ENCODE measurements around the gene CEP41.
A peak's percentile ranks its signal among the peaks of the same experiment; 100 is the strongest.

The CEP41 gene

DNA sequence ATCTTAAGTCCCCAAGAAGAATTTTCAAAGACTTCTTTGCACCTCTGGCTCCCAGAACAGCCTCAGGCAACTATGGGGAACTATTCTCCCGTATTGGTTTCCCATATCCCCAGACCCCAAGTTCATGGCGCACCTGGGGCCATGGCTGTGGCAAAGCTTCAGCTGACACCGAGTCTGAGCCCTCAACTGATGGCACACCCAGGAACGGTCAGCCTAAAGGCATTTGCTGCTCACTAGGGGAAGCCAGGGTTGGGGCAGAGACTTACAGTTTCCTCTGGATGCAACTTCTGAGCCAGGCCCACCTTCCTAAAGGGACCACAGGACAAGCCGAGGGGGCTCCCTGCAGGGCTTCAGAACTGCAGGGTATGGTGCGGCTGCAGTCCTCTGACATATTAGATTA lies 74.3 kb downstream of the CEP41 start:
- DNase-seq = no peak

DNA sequence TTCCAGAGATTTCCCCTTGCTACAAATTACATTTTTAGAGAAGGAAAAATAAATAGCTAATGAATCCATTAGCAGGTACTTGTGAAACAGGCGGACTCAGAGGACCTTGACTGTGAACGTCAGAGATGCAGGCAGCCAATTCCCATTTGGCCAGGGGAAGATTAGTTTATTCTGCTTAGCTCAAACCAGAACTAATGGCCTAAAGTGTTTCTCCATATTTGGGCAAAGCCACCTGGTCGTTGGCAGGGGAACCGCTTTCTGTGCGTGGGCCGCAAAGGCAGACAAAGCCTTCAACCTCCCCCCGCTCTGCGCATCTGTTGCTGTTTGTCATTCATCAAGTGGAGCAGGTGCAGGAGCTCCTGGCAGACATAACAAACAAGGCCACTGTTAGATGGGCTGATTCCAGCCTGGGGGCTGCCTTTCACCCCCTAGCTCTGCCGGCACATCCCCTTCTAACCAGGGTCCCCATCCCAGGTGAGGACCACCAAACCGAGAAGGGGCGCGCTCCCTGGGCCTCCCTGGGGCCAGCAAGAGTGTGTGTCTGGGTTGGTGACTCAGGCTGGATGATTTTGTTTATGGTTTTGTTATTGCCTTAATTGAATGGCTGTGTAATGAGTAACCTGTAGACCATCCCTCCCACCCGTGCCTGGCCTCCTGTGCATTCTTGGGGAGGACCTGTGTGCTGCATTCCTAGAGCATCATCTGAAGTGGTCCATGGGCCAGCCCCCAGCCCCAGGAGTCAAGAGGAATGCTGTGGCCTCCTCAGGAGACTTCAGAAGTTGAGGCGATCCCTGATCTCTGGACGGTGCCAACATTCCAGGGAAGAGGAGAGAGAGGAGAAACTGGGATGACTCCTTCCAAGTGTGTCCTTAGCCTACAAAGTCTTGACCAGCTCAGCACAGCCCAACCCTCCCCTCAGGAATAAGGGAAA lies 75.0 kb downstream of the CEP41 start:
- no peak for DNase-seq

DNA sequence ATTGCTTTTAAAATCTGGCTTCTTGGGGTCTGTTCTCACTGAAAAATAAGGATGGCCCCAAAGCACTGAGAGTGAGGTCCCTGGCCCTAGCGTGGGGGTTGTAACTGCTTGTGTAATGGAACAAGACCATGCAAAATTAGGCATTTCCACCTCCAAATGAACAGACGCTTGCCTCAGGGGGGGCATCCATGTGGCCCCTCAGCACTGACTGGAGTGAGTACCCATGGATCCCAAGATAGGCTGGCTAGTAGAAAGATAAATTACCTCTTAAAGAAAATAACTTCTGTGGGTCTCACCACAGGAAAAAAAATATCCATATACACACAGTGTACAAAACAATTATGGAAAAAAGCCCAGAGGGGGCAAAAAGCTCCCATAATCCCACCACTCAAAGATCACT lies 75.7 kb downstream of the CEP41 start:
- no peak for DNase-seq

DNA sequence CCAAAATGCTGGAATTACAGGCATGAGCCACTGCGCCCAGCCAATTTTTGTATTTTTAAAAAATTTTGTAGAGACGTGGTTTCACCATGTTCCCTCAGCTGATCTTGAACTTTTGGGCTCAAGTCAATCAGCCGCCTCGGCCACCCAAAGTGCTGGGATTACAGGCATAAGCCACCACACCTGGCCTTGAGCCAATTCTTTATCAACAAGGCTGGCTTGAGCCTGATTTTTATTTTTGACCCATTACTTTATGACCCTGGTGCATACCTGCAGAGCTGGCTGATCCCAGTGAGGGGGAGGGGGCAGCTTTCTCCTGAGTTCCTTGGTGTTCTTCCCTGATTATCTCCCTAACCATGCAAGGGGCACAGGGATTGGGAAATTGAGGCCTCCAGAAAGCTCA lies 76.4 kb downstream of the CEP41 start:
- no peak for DNase-seq

DNA sequence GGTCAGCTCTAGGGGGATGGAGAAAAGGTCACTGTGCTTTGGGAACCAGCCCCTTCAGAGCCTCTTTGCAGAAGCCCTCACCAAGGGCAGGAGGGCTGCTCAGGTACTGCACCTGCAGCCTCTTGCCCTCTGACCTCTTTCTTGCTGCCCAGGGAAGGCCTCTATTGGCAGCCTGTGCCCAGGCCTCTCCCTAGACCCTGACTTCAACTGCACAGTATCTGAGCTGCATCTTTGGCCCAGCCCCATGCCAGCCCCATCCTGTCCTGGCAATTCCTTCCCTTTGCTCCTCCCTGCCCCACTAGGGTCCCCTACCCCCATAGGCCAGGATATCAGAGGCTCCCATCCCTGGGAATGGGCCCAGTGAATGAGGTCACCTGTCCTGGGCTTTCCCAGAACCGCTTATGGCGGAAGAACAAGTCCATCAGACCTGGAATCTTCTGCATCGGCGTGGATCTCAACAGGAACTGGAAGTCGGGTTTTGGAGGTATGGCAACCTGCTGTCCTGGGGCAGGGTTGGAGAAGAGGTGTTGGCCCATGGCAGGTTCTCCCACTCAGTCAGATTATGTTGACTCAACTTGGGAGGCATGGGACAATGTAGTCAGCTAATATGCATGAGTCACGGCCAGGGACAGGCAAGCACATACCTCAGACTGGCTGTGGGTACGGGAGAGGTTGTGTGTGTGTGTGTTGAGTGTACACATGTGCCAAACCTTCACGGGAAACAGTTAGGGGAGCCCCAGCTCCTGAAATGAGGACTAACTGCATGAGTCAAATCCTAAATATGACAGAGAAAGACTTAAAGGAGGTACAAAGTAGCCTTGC lies 77.6 kb downstream of the CEP41 start:
- peak; percentile 13 for DNase-seq

DNA sequence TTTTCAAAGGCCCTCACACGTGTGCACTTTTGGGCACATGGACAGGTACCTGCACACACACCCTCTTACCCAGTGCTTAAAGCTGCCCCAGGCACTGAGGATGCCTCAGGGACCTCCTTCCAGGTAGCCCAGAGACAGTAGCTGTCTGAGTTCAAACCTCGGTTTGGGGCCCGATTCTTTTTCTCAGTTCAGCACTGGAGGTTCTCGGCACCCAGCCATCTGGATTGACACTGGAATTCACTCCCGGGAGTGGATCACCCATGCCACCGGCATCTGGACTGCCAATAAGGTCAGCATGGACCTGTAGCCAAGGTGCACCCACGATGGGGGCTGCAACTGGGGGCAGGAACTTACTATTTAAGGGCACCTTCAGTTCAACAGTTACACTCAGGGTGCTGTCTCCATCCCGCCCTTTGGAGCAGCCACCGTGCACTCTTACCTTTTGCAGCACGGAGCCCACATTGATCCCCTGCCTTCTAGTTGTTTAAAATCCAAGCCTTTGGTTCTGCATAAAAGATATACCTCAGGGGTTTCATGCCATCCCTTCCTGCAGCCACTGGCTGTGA lies 78.5 kb downstream of the CEP41 start:
- DNase-seq = no peak

DNA sequence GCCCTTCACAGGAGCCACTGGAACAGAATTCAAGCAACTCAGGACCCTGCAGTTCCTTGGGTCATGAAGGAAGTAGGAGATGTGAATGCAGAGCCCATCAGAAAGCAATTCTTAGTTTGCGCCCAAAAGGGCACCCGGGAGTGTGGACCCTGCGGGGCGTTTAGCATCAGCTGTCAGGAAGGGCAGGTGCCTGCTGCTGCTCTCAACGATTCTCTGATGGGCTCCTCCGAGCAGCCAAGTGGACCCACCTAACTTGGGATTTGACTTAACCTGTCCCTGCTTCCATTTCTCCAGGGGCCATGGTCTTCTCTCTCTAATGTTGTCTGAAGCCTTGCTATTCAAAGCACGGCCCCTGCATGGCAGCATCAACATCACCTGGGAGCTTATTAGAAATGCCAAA lies 79.1 kb downstream of the CEP41 start:
- no peak for DNase-seq

DNA sequence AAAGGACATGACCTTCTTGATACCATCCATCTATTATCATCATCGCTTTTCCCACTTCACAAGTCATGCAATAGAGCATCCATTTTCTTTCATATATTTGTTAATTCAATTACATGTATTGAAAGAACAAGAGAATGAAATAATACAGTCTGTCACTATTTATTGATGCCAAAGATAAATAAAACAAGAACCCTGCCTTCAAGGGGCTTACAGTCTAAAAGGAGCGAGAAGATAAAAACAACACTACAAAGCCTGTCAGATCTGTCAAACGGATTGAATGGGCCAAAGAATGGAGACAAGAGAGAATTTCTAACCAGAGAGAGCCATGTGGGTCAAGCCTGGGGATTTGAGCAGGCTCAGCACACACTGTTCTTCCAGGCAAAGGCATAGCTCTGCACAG lies 80.3 kb downstream of the CEP41 start:
- DNase-seq = no peak

DNA sequence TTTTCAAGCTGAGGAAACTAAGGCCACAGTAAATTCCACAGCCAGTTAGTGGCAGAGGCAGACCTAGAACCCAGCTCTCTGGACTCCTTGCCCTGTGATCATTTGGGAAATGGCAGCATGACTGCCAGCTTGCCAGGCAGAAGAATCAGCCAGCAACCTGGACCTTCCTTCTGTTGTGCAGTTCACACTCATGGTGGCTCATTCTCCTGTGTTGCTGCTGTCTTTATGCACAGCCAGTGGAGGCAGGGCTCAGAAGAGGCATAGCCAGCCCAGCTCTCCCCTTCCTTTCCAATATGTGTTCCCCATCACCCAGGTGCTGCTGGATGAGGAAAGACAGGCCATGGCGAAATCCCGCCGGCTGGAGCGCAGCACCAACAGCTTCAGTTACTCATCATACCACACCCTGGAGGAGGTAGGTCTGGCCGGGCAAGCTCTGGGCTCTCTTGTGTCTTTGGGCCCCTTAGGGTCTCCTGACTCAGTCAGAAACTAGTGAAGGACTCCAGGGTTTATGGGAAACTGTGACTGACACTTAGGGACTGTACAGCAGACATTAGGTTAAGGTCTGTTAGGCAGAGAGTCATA lies 81.4 kb downstream of the CEP41 start:
- no peak for DNase-seq

DNA sequence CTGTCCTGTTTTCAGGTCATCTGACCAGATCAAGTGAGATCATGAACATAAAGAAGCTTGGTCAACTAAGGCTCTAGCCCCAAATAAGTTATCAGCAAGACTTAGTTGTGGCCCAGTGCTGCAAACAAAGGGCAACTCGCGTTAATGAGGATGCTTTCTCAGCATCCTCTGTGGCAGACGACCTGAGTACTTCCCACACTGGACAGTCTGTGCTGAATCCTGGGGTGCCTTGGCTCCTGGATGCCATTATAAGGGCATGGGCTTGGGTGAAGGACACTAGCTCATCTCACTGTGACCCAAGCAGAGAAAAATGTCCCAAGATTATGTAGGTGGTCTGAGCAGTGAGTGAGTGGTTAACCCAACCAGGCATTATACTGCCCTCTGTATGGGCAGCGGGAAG lies 82.3 kb downstream of the CEP41 start:
- no peak for DNase-seq

DNA sequence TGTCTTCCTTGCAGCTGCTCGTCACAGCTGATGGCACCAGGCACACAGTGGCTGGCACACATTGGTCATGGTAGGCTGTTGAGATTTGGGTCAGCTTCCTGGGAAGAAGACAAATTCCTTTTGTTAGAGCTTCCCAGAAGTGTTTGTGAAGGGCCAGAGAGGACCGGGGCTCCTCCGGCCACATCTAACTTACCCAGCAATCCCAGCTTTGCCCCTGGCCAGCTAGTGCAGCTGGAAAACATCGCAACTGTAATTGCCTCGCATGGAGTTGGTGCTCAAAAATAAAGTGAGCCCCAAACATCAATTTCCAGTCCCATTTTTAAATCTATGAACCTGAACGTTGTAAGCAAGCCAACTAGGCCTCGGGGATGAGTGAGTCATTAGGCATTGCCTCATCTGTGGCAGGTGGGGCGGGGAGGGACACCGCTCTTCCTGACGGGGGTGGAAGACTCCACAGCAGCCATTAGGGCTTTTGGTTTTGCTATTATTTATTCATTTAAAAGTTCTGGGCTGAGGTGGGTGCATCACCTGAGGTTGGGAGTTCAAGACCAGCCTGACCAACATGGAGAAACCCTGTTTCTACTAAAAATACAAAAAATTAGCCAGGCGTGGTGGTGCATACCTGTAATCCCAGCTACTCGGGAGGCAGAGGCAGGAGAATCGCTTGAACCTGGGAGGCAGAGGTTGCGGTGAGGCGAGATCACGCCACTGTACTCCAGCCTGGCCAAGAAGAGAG lies 83.8 kb downstream of the CEP41 start:
- DNase-seq = no peak

DNA sequence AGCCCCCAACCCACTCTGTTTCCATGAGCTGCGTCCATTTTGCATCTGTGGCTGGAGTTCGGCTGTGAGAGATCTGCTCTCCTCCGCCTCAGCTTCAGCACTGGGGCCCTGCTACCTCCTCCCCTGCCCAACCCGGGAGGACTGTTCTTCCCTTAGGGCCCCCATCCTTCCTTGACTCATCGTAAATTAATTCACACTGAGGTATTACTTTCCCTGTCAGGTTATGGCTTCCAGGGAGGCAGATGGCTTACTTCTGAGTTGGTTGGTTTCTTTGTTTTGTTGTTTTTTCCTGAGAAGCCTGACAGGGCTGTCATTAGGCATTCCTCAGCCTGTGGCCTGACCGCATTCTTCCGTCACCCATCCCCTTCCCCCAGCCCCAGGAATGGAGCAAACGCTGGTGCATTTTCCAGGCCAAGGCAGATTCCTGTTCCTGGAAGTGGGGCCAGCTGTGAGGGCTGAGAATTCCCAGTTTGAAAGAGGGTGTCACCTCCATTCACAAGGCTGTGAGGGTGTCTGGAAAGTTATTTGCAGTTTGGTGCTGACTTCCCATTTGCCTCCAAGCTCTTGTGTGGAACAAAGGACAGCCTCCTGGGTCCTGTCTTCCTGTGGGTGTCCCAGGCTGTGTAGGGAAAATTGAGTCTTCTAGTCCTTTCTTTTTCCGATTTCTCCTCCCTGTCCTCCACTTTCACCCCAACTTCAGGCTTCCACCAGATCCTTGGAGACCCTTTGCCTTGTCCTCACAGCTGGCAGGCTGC lies 84.5 kb downstream of the CEP41 start:
- DNase-seq = no peak

DNA sequence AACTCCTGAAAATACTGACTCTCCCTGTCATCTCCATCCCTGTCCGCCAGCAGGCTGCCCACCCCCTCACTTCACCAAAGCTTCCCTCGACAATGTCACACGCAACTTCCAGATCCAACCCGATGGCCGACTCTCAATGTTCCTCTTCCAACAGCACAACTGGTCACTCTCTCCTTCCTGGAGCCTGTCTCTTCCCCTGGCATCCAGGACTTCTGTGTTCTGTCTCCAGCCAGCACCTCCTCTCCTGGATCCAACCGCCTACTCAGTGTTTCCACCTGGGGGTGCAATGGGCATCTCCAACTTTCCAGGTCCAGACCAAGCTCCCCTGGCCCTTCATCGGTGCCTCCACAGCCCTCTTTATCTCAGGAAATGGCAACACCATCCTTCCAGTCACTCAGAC lies 87.6 kb downstream of the CEP41 start:
- no peak for DNase-seq

DNA sequence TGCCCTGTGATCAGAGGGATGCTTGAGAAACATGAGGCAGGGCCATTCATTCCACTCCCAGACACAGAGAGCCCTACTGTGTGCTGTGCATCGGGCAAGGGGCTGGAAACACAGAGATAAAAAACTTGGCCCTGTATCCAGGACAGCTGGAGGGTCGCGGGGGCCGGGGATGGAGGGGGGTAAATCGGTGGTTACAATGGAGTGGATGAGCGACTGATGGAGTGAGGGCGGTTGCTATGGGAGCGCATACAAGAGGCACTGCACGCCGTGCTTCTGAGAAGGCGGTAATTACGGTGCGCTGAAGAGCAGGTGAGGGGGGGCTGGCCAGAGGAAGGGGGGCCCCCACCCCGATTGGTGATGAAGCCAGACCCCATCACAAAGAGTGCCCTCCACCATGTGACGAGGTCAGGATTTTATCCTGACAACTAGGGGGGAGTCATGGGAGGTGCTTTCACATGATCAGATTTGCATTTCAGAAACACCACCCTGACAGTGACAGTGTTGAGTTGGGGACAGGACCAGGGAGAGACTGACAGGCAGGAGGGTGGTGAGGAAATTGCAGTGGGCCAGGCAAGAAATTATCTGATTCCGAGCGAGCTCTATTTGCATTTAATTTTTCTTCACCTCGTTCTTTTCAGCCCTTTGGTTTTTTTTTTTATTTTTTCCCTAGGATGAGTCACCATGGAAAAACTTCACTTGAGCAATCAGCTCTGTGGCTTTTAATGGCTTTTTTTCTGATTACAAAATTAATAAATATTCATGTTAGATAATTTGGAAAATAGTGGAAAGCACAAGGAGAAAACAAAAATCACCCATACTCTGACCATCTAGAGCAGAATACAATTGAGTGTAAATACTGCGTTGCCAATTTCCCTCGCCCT lies 88.4 kb downstream of the CEP41 start:
- DNase-seq = no peak

DNA sequence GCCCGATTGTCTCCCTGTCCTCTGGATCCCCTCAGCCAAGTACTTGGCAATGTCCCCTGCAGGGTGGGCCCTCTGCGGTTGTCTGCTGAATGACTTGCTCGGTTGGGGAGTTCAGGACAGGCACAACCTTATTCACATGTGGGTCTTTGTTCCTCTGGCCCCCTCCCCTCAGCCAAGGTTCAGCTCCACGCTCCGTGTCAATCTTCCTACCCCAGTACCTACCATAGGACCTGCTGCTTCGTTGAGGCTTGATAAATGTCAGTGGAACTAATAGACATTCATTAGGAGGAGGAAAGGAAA lies 89.1 kb downstream of the CEP41 start:
- DNase-seq = no peak

DNA sequence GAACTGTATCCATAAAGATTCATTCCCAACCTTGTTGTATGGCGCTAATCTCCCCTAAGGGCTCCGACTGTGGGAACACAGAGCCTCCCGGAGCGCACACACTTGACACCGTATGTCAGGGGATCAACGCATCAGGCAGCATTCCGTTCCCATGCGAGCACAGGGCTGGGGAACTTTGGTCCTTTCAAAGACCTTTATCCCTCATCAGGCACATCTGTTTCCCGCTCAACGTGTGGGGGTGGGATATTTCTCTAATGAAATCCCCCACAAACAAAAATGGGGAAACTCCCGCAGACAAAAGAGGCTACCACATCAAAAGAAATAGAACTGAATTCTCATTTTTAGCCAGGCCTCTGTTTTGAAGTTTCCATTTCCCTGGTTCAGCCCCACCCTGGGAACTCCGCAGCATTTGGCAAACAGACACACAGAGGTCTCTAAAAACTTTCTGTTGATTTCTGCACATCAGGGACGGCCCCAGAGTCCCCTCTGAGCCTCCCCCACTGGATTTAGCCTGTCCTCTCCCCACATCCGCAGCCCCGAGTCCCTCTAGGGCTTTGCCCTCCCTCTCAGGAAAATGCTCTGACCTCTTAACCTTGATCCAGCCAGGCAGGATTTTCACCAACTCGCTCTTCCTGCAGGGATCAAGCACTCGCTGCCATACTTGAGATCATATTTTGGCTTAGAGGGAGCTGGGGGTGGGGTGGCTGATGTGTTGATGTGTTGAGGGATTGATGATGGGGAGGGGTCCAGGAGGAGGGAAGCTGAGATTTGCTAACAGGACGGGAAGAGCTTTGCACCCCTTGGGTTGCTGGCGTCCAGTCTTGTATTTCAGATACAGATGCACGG lies 89.6 kb downstream of the CEP41 start:
- no peak for DNase-seq

DNA sequence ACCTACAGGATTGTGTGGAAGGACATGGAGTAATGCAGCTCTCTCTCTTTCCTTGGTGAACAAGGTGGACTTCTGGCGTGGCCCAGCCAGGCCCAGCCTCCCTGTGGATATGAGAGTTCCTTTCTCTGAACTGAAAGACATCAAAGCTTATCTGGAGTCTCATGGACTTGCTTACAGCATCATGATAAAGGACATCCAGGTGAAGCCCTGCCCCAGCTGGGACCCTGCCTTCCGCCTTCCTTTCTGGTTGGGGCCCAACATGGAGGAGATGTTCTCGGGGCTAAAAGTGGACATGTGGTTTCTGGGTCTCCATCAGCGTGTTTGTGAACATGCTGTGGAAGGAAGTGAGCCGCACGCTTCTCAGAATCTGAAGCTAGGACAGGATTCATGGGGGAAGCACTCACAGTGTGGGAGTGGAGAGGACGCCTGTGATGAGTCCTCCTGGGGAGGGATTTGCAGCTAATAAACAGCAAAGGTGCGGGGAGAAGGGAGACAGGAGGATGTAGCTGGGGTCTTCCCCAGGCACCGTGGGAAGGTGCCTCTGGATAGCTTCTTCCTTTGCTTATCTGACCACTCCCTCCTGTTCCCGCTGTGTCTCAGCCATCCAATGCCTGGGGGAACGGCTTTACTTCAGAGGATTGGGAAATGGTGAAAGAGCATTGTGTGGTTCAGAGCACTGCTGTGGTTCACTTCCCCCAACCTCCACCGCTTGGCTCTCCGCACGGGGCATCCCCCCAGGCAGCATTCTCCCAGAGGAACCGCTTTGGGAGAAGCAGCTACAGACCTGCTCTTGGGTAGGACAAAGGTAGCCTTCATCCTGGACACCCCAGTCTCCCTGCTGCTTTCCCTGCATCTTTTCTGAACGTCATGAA lies 90.7 kb downstream of the CEP41 start:
- no peak for DNase-seq

DNA sequence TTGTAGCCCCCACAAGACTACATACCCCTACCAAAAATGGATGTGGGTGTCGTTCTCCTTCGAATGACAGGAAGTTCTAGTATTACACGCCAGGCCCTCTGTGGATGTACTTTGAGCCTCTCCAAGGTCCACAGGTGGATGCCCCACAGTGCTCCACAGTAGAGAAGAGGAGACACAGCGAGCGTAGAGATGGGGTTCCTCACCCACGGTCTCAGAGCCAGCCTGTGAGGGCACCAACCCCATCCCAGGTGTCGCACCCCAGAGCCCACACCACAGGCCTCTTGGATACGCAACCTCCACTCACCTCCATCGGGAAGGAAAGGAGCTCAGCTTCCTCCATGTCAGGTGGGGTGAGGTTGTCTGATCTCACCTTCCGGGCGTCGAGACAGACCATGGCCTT lies 93.9 kb downstream of the CEP41 start:
- DNase-seq = no peak

Measured in stimulated activated naive CD4-positive, alpha-beta T cell treated with Interleukin-2 at 50 U/mL for 16 hours (primary cell).